OCI-LY1 (cell line): ENCODE data around the gene MYF6.

Source experiments
- H2AFZ ChIP-seq: fragments of 200-600 bp; sonication (generic), shearing (Covaris generic); 2 replicates; pipeline ENCODE4 v1.6.0; 2014; ENCODE audit warnings: antibody characterized with exemption, mild to moderate bottlenecking, low read length
- H3F3A ChIP-seq: fragments of 200-600 bp; sonication (generic), shearing (Covaris generic); 2 replicates; pipeline ENCODE4 v1.6.0; 2014; ENCODE audit warnings: mild to moderate bottlenecking, antibody characterized with exemption, low read length, moderate library complexity; ENCODE audit not compliant: insufficient read depth
- H3K27ac ChIP-seq: fragments of 200-600 bp; sonication (generic); 2 replicates; pipeline ENCODE4 v1.5.1; 2014; ENCODE audit warnings: low read length, mixed run types, mild to moderate bottlenecking, low read depth; ENCODE audit not compliant: poor library complexity, severe bottlenecking
- H3K27me3 ChIP-seq: fragments of 200-600 bp; sonication (generic); 2 replicates; pipeline ENCODE4 v1.6.0; 2014; ENCODE audit warnings: antibody characterized with exemption, mild to moderate bottlenecking, low read length, moderate library complexity; ENCODE audit not compliant: insufficient read depth
- H3K36me3 ChIP-seq: fragments of 200-600 bp; sonication (generic); 2 replicates; pipeline ENCODE4 v1.6.1; 2014; ENCODE audit warnings: mild to moderate bottlenecking, antibody characterized with exemption, low read length, moderate library complexity, mixed read lengths; ENCODE audit not compliant: insufficient read depth
- H3K4me1 ChIP-seq: fragments of 200-600 bp; sonication (generic); 2 replicates; pipeline ENCODE4 v1.5.1; 2014; ENCODE audit warnings: mild to moderate bottlenecking, low read length, moderate library complexity; ENCODE audit not compliant: insufficient read depth, severe bottlenecking
- H3K4me2 ChIP-seq: fragments of 200-600 bp; sonication (generic), shearing (Covaris generic); 2 replicates; pipeline ENCODE4 v1.6.1; 2014; ENCODE audit warnings: low read length
- H3K4me3 ChIP-seq: fragments of 200-600 bp; sonication (generic); 2 replicates; pipeline ENCODE4 v1.5.1; 2014; ENCODE audit warnings: low read length, low read depth, mild to moderate bottlenecking, mixed read lengths; ENCODE audit not compliant: poor library complexity, severe bottlenecking
- H3K79me2 ChIP-seq: fragments of 200-600 bp; shearing (Covaris generic); 2 replicates; pipeline ENCODE4 v1.6.1; 2016; ENCODE audit warnings: mixed run types, low read length, mixed read lengths; ENCODE audit not compliant: insufficient read depth
- H3K9ac ChIP-seq: fragments of 200-600 bp; sonication (generic), shearing (Covaris generic); 2 replicates; pipeline ENCODE4 v1.6.1; 2014; ENCODE audit warnings: mild to moderate bottlenecking, low read length, mixed read lengths
- H3K9me2 ChIP-seq: fragments of 200-600 bp; sonication (generic), shearing (Covaris generic); 2 replicates; pipeline ENCODE4 v1.6.1; 2014; ENCODE audit warnings: low read depth, mild to moderate bottlenecking, low read length, mixed read lengths
- H3K9me3 ChIP-seq: fragments of 200-600 bp; shearing (Covaris generic); 2 replicates; pipeline ENCODE4 v1.6.1; 2014; ENCODE audit warnings: low read length, mixed read lengths
- H4K20me1 ChIP-seq: fragments of 200-600 bp; sonication (generic), shearing (Covaris generic); 2 replicates; pipeline ENCODE4 v1.6.0; 2016; ENCODE audit warnings: mild to moderate bottlenecking, low read length; ENCODE audit not compliant: insufficient read depth
- CTCF ChIP-seq: fragments of 200-600 bp; sonication (generic), shearing (Covaris generic); IDR thresholded peaks from 2 replicates; pipeline ENCODE4 v1.5.1; 2017; ENCODE audit warnings: mild to moderate bottlenecking, antibody characterized with exemption, low read length, moderate library complexity, mixed read lengths
- EZH2 ChIP-seq: fragments of 200-600 bp; sonication (generic), shearing (Covaris generic); IDR thresholded peaks from 2 replicates; pipeline ENCODE4 v1.8.0; 2017; ENCODE audit warnings: borderline replicate concordance, mixed run types, mild to moderate bottlenecking, antibody characterized with exemption, low read length, moderate library complexity, mixed read lengths

The MYF6 gene

GRCh38 chr12:80747800-80748199 is 40.4 kb downstream of the MYF6 start:
- no peaks in the 10 kb centered on the region for H3K79me2 ChIP-seq
- H3K27me3 ChIP-seq, result no peaks in the 10 kb centered on the region
- H3K27ac ChIP-seq, result no peak overlapping the region
- H3K9ac ChIP-seq, result no peak overlapping the region
- TF ChIP-seq CTCF (no peak), EZH2 (no peak)
- H2AFZ ChIP-seq, result no peak overlapping the region
- no peaks in the 10 kb centered on the region for H3K9me3 ChIP-seq
- no peaks in the 10 kb centered on the region for H4K20me1 ChIP-seq
- H3K4me3 ChIP-seq, result no peak overlapping the region
- H3K36me3 ChIP-seq, result no peaks in the 10 kb centered on the region
- H3K4me2 ChIP-seq, result no peak overlapping the region
- no peaks in the 10 kb centered on the region for H3F3A ChIP-seq
- H3K9me2 ChIP-seq, result no peaks in the 10 kb centered on the region
- H3K4me1 ChIP-seq, result no peaks in the 10 kb centered on the region

- Histone ChIP-seq H3K4me3 (no peak overlapping the region), H2AFZ (no peak overlapping the region), H3K27ac (no peak overlapping the region), H3K9ac (no peak overlapping the region), H3K9me3 (no peaks in the 10 kb centered on the region), H4K20me1 (no peaks in the 10 kb centered on the region), H3K4me1 (no peaks in the 10 kb centered on the region), H3F3A (no peaks in the 10 kb centered on the region), H3K79me2 (no peaks in the 10 kb centered on the region), H3K36me3 (no peaks in the 10 kb centered on the region), H3K9me2 (no peaks in the 10 kb centered on the region), H3K27me3 (no peaks in the 10 kb centered on the region), H3K4me2 (no peak overlapping the region)
- no peak for TF ChIP-seq CTCF
- no peak for TF ChIP-seq EZH2
These were observed 42.0 kb downstream of the MYF6 start for GRCh38 chr12:80749456-80749855.

GRCh38 chr12:80752464-80752863 is 45.0 kb downstream of the MYF6 start:
- Histone ChIP-seq H3K9ac (no peak overlapping the region), H3K27me3 (no peaks in the 10 kb centered on the region), H3F3A (no peaks in the 10 kb centered on the region), H4K20me1 (no peaks in the 10 kb centered on the region), H2AFZ (no peak overlapping the region), H3K36me3 (no peaks in the 10 kb centered on the region), H3K4me3 (no peak overlapping the region), H3K27ac (no peak overlapping the region), H3K79me2 (no peaks in the 10 kb centered on the region), H3K9me2 (no peaks in the 10 kb centered on the region), H3K4me2 (no peak overlapping the region), H3K9me3 (no peaks in the 10 kb centered on the region), H3K4me1 (no peaks in the 10 kb centered on the region)
- TF ChIP-seq EZH2 (no peak), CTCF (no peak)
